ENCODE data around the gene HLA-DQA1. TPM values are rescaled to one million over a fixed set of nuclear protein-coding genes. Genes with fewer than 3 reads are reported as not detected.

Gene HLA-DQA1
- total RNA-seq, 2 experiments from 2014 or later, result 2.7 to 3.4 TPM

GRCh38 chr6:32608362-32608761 lies 28.8 kb upstream of the HLA-DQA1 start:
- H3K36me3 Mint-ChIP-seq (ENCODE audit: low read depth), result peaks cover 3% of the 10 kb centered on the region
- H3K4me3 Mint-ChIP-seq, result no peak overlapping the region
- H3K27ac Mint-ChIP-seq, result no peak overlapping the region
- peaks cover 11% of the 10 kb centered on the region for H3K4me1 Mint-ChIP-seq (ENCODE audit: low read depth)
- H3K9me3 Mint-ChIP-seq (ENCODE audit: insufficient read depth), result peaks cover under 1% of the 10 kb centered on the region
- DNase-seq (no peak), ATAC-seq (no peak)
- ChIA-PET POLR2A (no interaction called here), CTCF (interaction anchor here (1.8 kb wide), 1 partner anchor 84 kb away, joined by 3 read pairs; no protein-coding TSS in a partner anchor)
- peaks cover 17% of the 10 kb centered on the region for H3K27me3 Mint-ChIP-seq (ENCODE audit: low read depth)

- ChIA-PET CTCF (interaction anchor here (1.0 to 1.8 kb wide), 4 partner anchors 13 to 91 kb away, joined by 3 to 5 read pairs (median 4); no protein-coding TSS in a partner anchor), POLR2A (interaction anchor here (0.6 to 0.8 kb wide), 3 partner anchors 13 to 873 kb away, joined by 3 to 4 read pairs (median 3); partner anchors contain the start of gene CLIC1)
- Mint-ChIP-seq H3K4me3 (no peak overlapping the region), H3K4me1 (ENCODE audit: low read depth) (peaks cover 5% of the 10 kb centered on the region), H3K36me3 (ENCODE audit: low read depth) (no peaks in the 10 kb centered on the region), H3K27me3 (ENCODE audit: low read depth) (peaks cover 20% of the 10 kb centered on the region), H3K27ac (no peak overlapping the region), H3K9me3 (ENCODE audit: insufficient read depth) (no peaks in the 10 kb centered on the region)
- no peak for ATAC-seq
- DNase-seq, result no peak
These were observed 27.8 kb upstream of the HLA-DQA1 start for GRCh38 chr6:32609391-32609730.

DNA sequence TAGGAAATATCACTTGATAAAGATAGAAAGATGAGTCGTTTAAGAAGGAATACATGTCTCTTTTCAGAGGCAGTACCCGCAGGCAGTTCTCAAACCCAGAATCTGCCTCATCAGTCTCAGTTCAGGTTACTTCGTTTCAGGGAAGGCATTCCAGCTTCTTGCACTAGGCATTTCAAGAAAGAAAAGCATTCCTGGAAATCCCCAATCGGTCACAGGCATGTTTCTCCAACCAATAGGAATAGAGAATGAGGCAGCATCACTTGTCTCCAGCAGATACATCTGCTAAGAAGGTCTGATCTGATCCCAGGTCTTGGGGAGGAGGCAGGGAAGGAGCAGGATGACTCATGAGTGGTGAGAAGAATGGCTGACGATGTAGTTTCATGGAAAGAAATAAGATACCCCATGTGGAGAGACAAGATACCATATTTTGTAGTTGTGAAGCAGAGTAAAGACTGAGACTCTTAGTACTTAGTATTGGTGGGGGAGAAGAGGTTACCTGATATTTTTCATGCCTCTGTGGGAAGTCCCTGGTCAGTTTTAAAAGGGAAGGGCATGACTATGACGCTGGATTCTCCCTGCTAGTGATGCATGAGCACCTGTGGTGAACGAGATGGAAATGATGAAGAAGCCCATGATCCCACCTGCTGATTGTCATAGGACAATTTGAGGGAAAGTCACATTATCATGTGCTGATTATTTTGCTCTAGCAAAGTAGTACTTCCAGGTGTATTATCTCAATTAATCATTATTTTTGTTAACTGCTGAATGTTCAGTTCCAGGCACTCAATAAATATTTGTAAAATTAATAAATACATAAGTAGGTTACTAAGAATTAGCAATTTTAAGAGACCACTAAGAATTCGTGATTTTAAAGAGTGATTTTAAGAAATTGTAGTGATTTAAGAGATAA lies 27.2 kb upstream of the HLA-DQA1 start:
- Mint-ChIP-seq H3K9me3 (ENCODE audit: insufficient read depth) (no peaks in the 10 kb centered on the region), H3K27ac (no peak overlapping the region)

DNA sequence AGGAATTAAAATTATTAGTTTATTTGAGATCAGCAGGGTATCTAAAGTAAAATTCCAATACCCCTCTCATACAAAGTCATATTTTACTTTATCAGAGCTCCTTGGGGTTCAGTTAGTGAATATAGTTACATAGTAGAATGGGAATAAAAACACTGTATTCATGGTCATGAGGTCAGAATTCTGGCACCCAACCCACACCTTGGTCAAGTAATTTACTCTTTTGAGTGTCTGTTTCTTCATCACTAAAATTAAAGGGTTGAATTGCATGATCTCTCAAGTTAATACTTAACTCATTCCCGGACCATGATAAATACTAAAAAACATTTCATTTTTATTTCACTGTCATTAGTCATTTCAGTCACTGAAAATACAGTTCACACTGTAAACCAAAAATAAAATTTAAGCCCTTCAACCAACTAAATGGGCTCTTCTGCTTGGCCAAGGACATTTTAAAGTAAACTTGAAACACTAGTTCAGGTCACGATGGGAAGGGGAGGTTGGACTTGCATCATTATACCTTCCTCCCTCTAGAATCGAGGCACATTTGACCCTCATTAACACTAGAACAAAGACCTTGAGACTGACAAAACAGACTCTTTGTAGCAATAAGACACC lies 26.4 kb upstream of the HLA-DQA1 start:
- CTCF ChIA-PET, result no interaction called here
- Mint-ChIP-seq H3K27me3 (ENCODE audit: low read depth) (peaks cover 20% of the 10 kb centered on the region), H3K9me3 (ENCODE audit: insufficient read depth) (peaks cover 5% of the 10 kb centered on the region), H3K36me3 (ENCODE audit: low read depth) (peaks cover 4% of the 10 kb centered on the region), H3K4me1 (ENCODE audit: low read depth) (peaks cover 1% of the 10 kb centered on the region), H3K4me3 (no peak overlapping the region), H3K27ac (no peak overlapping the region)
- POLR2A ChIA-PET, result no interaction called here
- no peak for ATAC-seq
- no peak for DNase-seq

More for the DNA sequence above, 27.2 kb upstream of the HLA-DQA1 start:
- ChIA-PET POLR2A (interaction anchor here (0.6 to 0.8 kb wide), 3 partner anchors 12 to 874 kb away, joined by 3 to 4 read pairs (median 3); partner anchors contain the start of gene CLIC1), CTCF (interaction anchor here (1.0 to 1.8 kb wide), 4 partner anchors 12 to 90 kb away, joined by 3 to 5 read pairs (median 4); no protein-coding TSS in a partner anchor)
- DNase-seq (peak; percentile 64), ATAC-seq (peak; percentile 99)
- no peak overlapping the region for H3K4me3 Mint-ChIP-seq
- no peaks in the 10 kb centered on the region for H3K4me1 Mint-ChIP-seq (ENCODE audit: low read depth)
- peaks cover 20% of the 10 kb centered on the region for H3K27me3 Mint-ChIP-seq (ENCODE audit: low read depth)
- no peaks in the 10 kb centered on the region for H3K36me3 Mint-ChIP-seq (ENCODE audit: low read depth)

DNA sequence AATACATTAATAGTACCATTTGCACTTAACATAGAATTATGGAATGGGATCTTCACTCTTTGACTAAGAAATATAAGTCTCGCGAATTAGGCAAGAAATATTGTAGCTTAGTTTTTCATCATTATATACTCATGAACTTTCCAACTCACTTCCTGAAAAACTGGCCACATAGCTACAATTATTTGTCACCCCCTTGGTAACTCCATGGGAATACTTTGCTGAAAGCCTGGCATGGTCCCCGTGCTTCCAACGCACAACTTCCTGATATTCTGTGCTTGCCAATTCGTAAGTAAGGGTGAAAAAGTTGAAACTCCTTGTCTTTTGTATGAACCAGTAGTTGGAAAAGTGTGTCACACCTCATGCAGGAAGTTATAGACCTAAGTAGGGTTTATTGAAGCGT lies 23.7 kb upstream of the HLA-DQA1 start:
- Mint-ChIP-seq H3K27ac (no peak overlapping the region), H3K4me1 (ENCODE audit: low read depth) (peaks cover 6% of the 10 kb centered on the region), H3K4me3 (no peak overlapping the region), H3K9me3 (ENCODE audit: insufficient read depth) (peaks cover 16% of the 10 kb centered on the region), H3K36me3 (ENCODE audit: low read depth) (peaks cover 11% of the 10 kb centered on the region), H3K27me3 (ENCODE audit: low read depth) (peaks cover 10% of the 10 kb centered on the region)
- ChIA-PET POLR2A (no interaction called here), CTCF (interaction anchor here (0.9 to 1.0 kb wide), 2 partner anchors 10 to 87 kb away, joined by 3 read pairs; no protein-coding TSS in a partner anchor)
- ATAC-seq (no peak), DNase-seq (no peak)

GRCh38 chr6:32614366-32615081 lies 22.7 kb upstream of the HLA-DQA1 start:
- Mint-ChIP-seq H3K4me1 (ENCODE audit: low read depth) (peaks cover 6% of the 10 kb centered on the region), H3K27ac (no peak overlapping the region), H3K9me3 (ENCODE audit: insufficient read depth) (peaks cover 20% of the 10 kb centered on the region), H3K4me3 (no peak overlapping the region), H3K27me3 (ENCODE audit: low read depth) (peaks cover 10% of the 10 kb centered on the region), H3K36me3 (ENCODE audit: low read depth) (peaks cover 14% of the 10 kb centered on the region)
- CTCF ChIA-PET, result interaction anchor here (0.9 to 1.2 kb wide), 2 partner anchors 9 to 201 kb away, joined by 3 read pairs; no protein-coding TSS in a partner anchor
- DNase-seq, result no peak
- ATAC-seq, result no peak
- POLR2A ChIA-PET, result no interaction called here

- H3K4me3 Mint-ChIP-seq, result no peak overlapping the region
- H3K36me3 Mint-ChIP-seq (ENCODE audit: low read depth), result peaks cover 18% of the 10 kb centered on the region
- ChIA-PET CTCF (interaction anchor here (1.2 kb wide), 1 partner anchor 203 kb away, joined by 3 read pairs; no protein-coding TSS in a partner anchor), POLR2A (no interaction called here)
- DNase-seq (no peak), ATAC-seq (no peak)
- peaks cover 10% of the 10 kb centered on the region for H3K27me3 Mint-ChIP-seq (ENCODE audit: low read depth)
- H3K9me3 Mint-ChIP-seq (ENCODE audit: insufficient read depth), result peaks cover 20% of the 10 kb centered on the region
- no peak overlapping the region for H3K27ac Mint-ChIP-seq
- peaks cover 10% of the 10 kb centered on the region for H3K4me1 Mint-ChIP-seq (ENCODE audit: low read depth)
These were observed 21.2 kb upstream of the HLA-DQA1 start for GRCh38 chr6:32615885-32616532.

GRCh38 chr6:32617751-32618150 lies 19.5 kb upstream of the HLA-DQA1 start:
- Mint-ChIP-seq H3K36me3 (ENCODE audit: low read depth) (peaks cover 22% of the 10 kb centered on the region), H3K27ac (no peak overlapping the region), H3K27me3 (ENCODE audit: low read depth) (peaks cover 3% of the 10 kb centered on the region), H3K9me3 (ENCODE audit: insufficient read depth) (peaks cover 20% of the 10 kb centered on the region), H3K4me1 (ENCODE audit: low read depth) (peaks cover 25% of the 10 kb centered on the region), H3K4me3 (no peak overlapping the region)
- ChIA-PET CTCF (no interaction called here), POLR2A (no interaction called here)
- ATAC-seq (no peak), DNase-seq (no peak)

DNA sequence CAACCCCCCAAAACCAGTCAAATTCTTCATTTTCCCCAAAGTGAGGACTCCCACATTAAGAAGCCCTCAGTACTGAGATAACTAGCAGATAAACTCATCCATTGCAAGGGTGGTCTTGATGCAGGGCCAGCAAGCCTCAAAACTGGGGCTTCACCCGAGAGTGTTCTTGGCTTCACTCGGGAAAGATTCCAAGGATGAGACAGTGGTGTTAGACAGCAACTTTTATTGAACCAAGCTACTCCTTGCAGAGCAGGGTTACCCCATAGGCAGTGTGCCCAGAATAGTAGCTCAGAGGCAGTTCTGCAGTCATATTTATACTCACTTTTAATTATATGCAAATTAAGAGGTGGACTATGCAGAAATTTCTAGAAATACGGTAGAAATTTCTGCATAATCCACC lies 15.8 kb upstream of the HLA-DQA1 start:
- Mint-ChIP-seq H3K4me1 (ENCODE audit: low read depth) (peaks cover 46% of the 10 kb centered on the region), H3K27ac (no peak overlapping the region), H3K36me3 (ENCODE audit: low read depth) (peaks cover 21% of the 10 kb centered on the region), H3K9me3 (ENCODE audit: insufficient read depth) (peaks cover 15% of the 10 kb centered on the region), H3K27me3 (ENCODE audit: low read depth) (no peaks in the 10 kb centered on the region), H3K4me3 (no peak overlapping the region)
- ATAC-seq (no peak), DNase-seq (no peak)
- ChIA-PET CTCF (interaction anchor here (1.0 to 2.7 kb wide), 9 partner anchors 11 to 247 kb away, joined by 3 to 24 read pairs (median 6); partner anchors contain the start of gene HLA-DQB1), POLR2A (no interaction called here)

- ChIA-PET CTCF (interaction anchor here (0.5 to 2.7 kb wide), 19 partner anchors 9 to 245 kb away, joined by 3 to 24 read pairs (median 5); partner anchors contain the start of gene HLA-DQB1), POLR2A (interaction anchor here (0.7 to 1.1 kb wide), 4 partner anchors 13 to 349 kb away, joined by 3 to 7 read pairs (median 4); partner anchors contain the start of gene TAP2)
- ATAC-seq, result peak; percentile 80
- Mint-ChIP-seq H3K4me1 (ENCODE audit: low read depth) (peaks cover 50% of the 10 kb centered on the region), H3K9me3 (ENCODE audit: insufficient read depth) (peaks cover 11% of the 10 kb centered on the region), H3K27ac (peak overlapping the region; percentile 98), H3K36me3 (ENCODE audit: low read depth) (peaks cover 18% of the 10 kb centered on the region), H3K27me3 (ENCODE audit: low read depth) (no peaks in the 10 kb centered on the region), H3K4me3 (peak overlapping the region; percentile 64)
- peak; percentile 63 for DNase-seq
These were observed 14.4 kb upstream of the HLA-DQA1 start for GRCh38 chr6:32622545-32623401.
